Mesendoderm (in vitro differentiated cells): ENCODE results near the gene FKBP15.

Source experiments
- DNase-seq: peaks from one replicate; pipeline ENCODE4 v3.0.0; 2013
- H2AK5ac ChIP-seq: 2 replicates; pipeline ENCODE4 v1.6.1; 2013; ENCODE audit warnings: low read length, inconsistent platforms
- H2BK120ac ChIP-seq: 2 replicates; pipeline ENCODE4 v1.6.1; 2013; ENCODE audit warnings: low read depth, mild to moderate bottlenecking, low read length, moderate library complexity, mixed read lengths
- H2BK15ac ChIP-seq: replicated peaks from 2 replicates; pipeline ENCODE4 v1.6.1; 2013; ENCODE audit warnings: low read depth, mild to moderate bottlenecking, moderate library complexity
- H2BK5ac ChIP-seq: 2 replicates; pipeline ENCODE4 v1.6.1; 2013; ENCODE audit warnings: low read length, inconsistent platforms
- H3K18ac ChIP-seq: 2 replicates; pipeline ENCODE4 v1.6.1; 2013; ENCODE audit warnings: mild to moderate bottlenecking, low read length, mixed read lengths
- H3K23ac ChIP-seq: one replicate; pipeline ENCODE4 v1.6.1; 2013; ENCODE audit warnings: low read length
- H3K27ac ChIP-seq: 2 replicates; pipeline ENCODE4 v1.5.1; 2013; ENCODE audit warnings: low read depth, mild to moderate bottlenecking, inconsistent platforms, low read length, moderate library complexity
- H3K27me3 ChIP-seq: 2 replicates; pipeline ENCODE4 v1.6.1; 2013; ENCODE audit warnings: low read length, control low read depth, mild to moderate bottlenecking, inconsistent platforms; ENCODE audit not compliant: insufficient read depth, poor library complexity
- H3K36me3 ChIP-seq: 2 replicates; pipeline ENCODE4 v1.6.1; 2013; ENCODE audit warnings: low read length, inconsistent platforms; ENCODE audit not compliant: control insufficient read depth, insufficient read depth
- H3K4ac ChIP-seq: one replicate; pipeline ENCODE4 v1.6.1; 2013; ENCODE audit warnings: low read depth, mild to moderate bottlenecking, low read length, moderate library complexity
- H3K4me1 ChIP-seq: 2 replicates; pipeline ENCODE4 v1.6.1; 2013; ENCODE audit warnings: low read depth, low read length, inconsistent platforms; ENCODE audit not compliant: control insufficient read depth
- H3K4me2 ChIP-seq: 2 replicates; pipeline ENCODE4 v1.6.1; 2013; ENCODE audit warnings: low read length
- H3K4me3 ChIP-seq: 2 replicates; pipeline ENCODE4 v1.5.1; 2013; ENCODE audit warnings: mild to moderate bottlenecking, low read length
- H3K56ac ChIP-seq: one replicate; pipeline ENCODE4 v1.6.1; 2013; ENCODE audit warnings: low read length
- H3K79me1 ChIP-seq: 2 replicates; pipeline ENCODE4 v1.6.1; 2013; ENCODE audit warnings: low read length, inconsistent platforms
- H3K79me2 ChIP-seq: 2 replicates; pipeline ENCODE4 v1.6.1; 2013; ENCODE audit warnings: mild to moderate bottlenecking, low read length; ENCODE audit not compliant: control insufficient read depth, insufficient read depth
- H3K9ac ChIP-seq: 2 replicates; pipeline ENCODE4 v1.6.1; 2013; ENCODE audit warnings: low read length, inconsistent platforms
- H4K5ac ChIP-seq: one replicate; pipeline ENCODE4 v1.6.1; 2013; ENCODE audit warnings: low read length
- H4K8ac ChIP-seq: one replicate; pipeline ENCODE4 v1.6.1; 2013; ENCODE audit warnings: low read depth, mild to moderate bottlenecking, control low read depth, low read length, moderate library complexity
- WGBS: extraction: QIAGEN DNeasy Blood & Tissue Kit; methylation state at CpG from one replicate; pipeline ENCODE4 v1.1.7; 2013; ENCODE audit warnings: low lambda C conversion rate, missing lambda C conversion rate; ENCODE audit not compliant: insufficient coverage; ENCODE audit errors: extremely low coverage; 5-methylcytosine and 5-hydroxymethylcytosine counted together

The FKBP15 gene

GRCh38 chr9:113186137-113186755 is 34.8 kb downstream of the FKBP15 start:
- Histone ChIP-seq H3K4me1 (no peaks in the 10 kb centered on the region), H2BK5ac (no peak overlapping the region), H3K4ac (no peak overlapping the region), H3K27me3 (no peaks in the 10 kb centered on the region), H3K79me2 (no peaks in the 10 kb centered on the region), H3K4me2 (no peak overlapping the region), H2BK120ac (no peak overlapping the region), H3K4me3 (no peak overlapping the region), H4K8ac (no peak overlapping the region), H3K56ac (no peak overlapping the region), H3K18ac (no peak overlapping the region), H3K36me3 (peaks cover 4% of the 10 kb centered on the region), H3K79me1 (no peaks in the 10 kb centered on the region), H4K5ac (no peak overlapping the region), H3K9ac (no peak overlapping the region), H2AK5ac (no peak overlapping the region), H3K27ac (no peak overlapping the region), H2BK15ac (no peak overlapping the region), H3K23ac (no peak overlapping the region)
- WGBS = no CpG with 5 or more reads among the region's 7 CpGs
- DNase-seq = no peak

- H2BK120ac ChIP-seq = no peak overlapping the region
- H3K23ac ChIP-seq = no peak overlapping the region
- H3K79me1 ChIP-seq = no peaks in the 10 kb centered on the region
- DNase-seq = no peak
- H3K36me3 ChIP-seq = peaks cover 4% of the 10 kb centered on the region
- no peak overlapping the region for H4K8ac ChIP-seq
- no peak overlapping the region for H3K4ac ChIP-seq
- H3K18ac ChIP-seq = no peak overlapping the region
- no peak overlapping the region for H4K5ac ChIP-seq
- WGBS = no CpG with 5 or more reads among the region's 4 CpGs
- no peak overlapping the region for H3K27ac ChIP-seq
- no peak overlapping the region for H3K9ac ChIP-seq
- no peak overlapping the region for H3K4me3 ChIP-seq
- no peak overlapping the region for H2BK5ac ChIP-seq
- no peak overlapping the region for H3K56ac ChIP-seq
- no peak overlapping the region for H2AK5ac ChIP-seq
- no peak overlapping the region for H3K4me2 ChIP-seq
- no peaks in the 10 kb centered on the region for H3K27me3 ChIP-seq
- no peaks in the 10 kb centered on the region for H3K79me2 ChIP-seq
- no peak overlapping the region for H2BK15ac ChIP-seq
- no peaks in the 10 kb centered on the region for H3K4me1 ChIP-seq
Observed at GRCh38 chr9:113185271-113185670, 35.8 kb downstream of the FKBP15 start.

GRCh38 chr9:113184539-113184938 is 36.5 kb downstream of the FKBP15 start:
- Histone ChIP-seq H4K8ac (no peak overlapping the region), H3K18ac (no peak overlapping the region), H3K79me1 (no peaks in the 10 kb centered on the region), H3K79me2 (no peaks in the 10 kb centered on the region), H3K36me3 (peaks cover 4% of the 10 kb centered on the region), H2AK5ac (no peak overlapping the region), H3K56ac (no peak overlapping the region), H2BK15ac (no peak overlapping the region), H4K5ac (no peak overlapping the region), H3K4me3 (no peak overlapping the region), H3K27ac (no peak overlapping the region), H3K4me2 (no peak overlapping the region), H2BK120ac (no peak overlapping the region), H3K27me3 (no peaks in the 10 kb centered on the region), H3K4ac (no peak overlapping the region), H3K23ac (no peak overlapping the region), H3K4me1 (no peaks in the 10 kb centered on the region), H3K9ac (no peak overlapping the region), H2BK5ac (no peak overlapping the region)
- DNase-seq = no peak
- no CpG with 5 or more reads among the region's 2 CpGs for WGBS

- Histone ChIP-seq H3K9ac (no peak overlapping the region), H3K4me2 (no peak overlapping the region), H4K8ac (no peak overlapping the region), H3K36me3 (peaks cover 4% of the 10 kb centered on the region), H3K79me2 (no peaks in the 10 kb centered on the region), H2AK5ac (no peak overlapping the region), H3K4ac (no peak overlapping the region), H3K4me1 (no peaks in the 10 kb centered on the region), H3K27me3 (no peaks in the 10 kb centered on the region), H3K23ac (no peak overlapping the region), H2BK120ac (no peak overlapping the region), H2BK15ac (no peak overlapping the region), H3K27ac (no peak overlapping the region), H3K18ac (no peak overlapping the region), H3K4me3 (no peak overlapping the region), H3K79me1 (no peaks in the 10 kb centered on the region), H2BK5ac (no peak overlapping the region), H3K56ac (no peak overlapping the region), H4K5ac (no peak overlapping the region)
- DNase-seq = no peak
- whole genome bisulfite sequencing = no CpG with 5 or more reads among the region's 2 CpGs
Observed at GRCh38 chr9:113183956-113184488, 37.1 kb downstream of the FKBP15 start.

- Histone ChIP-seq H3K18ac (no peak overlapping the region), H2BK120ac (no peak overlapping the region), H4K5ac (no peak overlapping the region), H2BK15ac (no peak overlapping the region), H3K4me2 (no peak overlapping the region), H3K27ac (no peak overlapping the region), H3K79me1 (no peaks in the 10 kb centered on the region), H2BK5ac (no peak overlapping the region), H3K4me1 (no peaks in the 10 kb centered on the region), H3K23ac (no peak overlapping the region), H3K4ac (no peak overlapping the region), H3K4me3 (no peak overlapping the region), H4K8ac (no peak overlapping the region), H2AK5ac (no peak overlapping the region), H3K56ac (no peak overlapping the region), H3K9ac (no peak overlapping the region), H3K79me2 (no peaks in the 10 kb centered on the region), H3K36me3 (peaks cover 4% of the 10 kb centered on the region), H3K27me3 (no peaks in the 10 kb centered on the region)
- DNase-seq = no peak
Observed at GRCh38 chr9:113181165-113181564, 39.9 kb downstream of the FKBP15 start.

- H3K4ac ChIP-seq = no peak overlapping the region
- H3K56ac ChIP-seq = no peak overlapping the region
- no peak overlapping the region for H2BK5ac ChIP-seq
- WGBS = no CpG with 5 or more reads among the region's 1 CpG
- no peak overlapping the region for H3K23ac ChIP-seq
- H3K4me1 ChIP-seq = no peaks in the 10 kb centered on the region
- H2BK15ac ChIP-seq = no peak overlapping the region
- no peak overlapping the region for H2AK5ac ChIP-seq
- H3K4me2 ChIP-seq = no peak overlapping the region
- H4K5ac ChIP-seq = no peak overlapping the region
- H4K8ac ChIP-seq = no peak overlapping the region
- no peaks in the 10 kb centered on the region for H3K79me2 ChIP-seq
- peaks cover 4% of the 10 kb centered on the region for H3K36me3 ChIP-seq
- H3K4me3 ChIP-seq = no peak overlapping the region
- no peaks in the 10 kb centered on the region for H3K79me1 ChIP-seq
- no peaks in the 10 kb centered on the region for H3K27me3 ChIP-seq
- no peak overlapping the region for H2BK120ac ChIP-seq
- DNase-seq = no peak
- H3K27ac ChIP-seq = no peak overlapping the region
- no peak overlapping the region for H3K18ac ChIP-seq
- no peak overlapping the region for H3K9ac ChIP-seq
Observed at GRCh38 chr9:113179839-113180238, 41.2 kb downstream of the FKBP15 start.
